GM21619 (cell line): ENCODE measurements around the gene PPP4C.
"Not testable (repeated sequence)": the region's sequence is repeated elsewhere in the genome, so short reads cannot be mapped to it uniquely, and the experiment has no call there.

ENCODE experiments used
- ATAC-seq: cut with Tn5 transposase; IDR thresholded peaks from one replicate; pipeline ENCODE4 v1.9.1; 2021; ENCODE audit not compliant: unreplicated experiment

PPP4C gene

DNA sequence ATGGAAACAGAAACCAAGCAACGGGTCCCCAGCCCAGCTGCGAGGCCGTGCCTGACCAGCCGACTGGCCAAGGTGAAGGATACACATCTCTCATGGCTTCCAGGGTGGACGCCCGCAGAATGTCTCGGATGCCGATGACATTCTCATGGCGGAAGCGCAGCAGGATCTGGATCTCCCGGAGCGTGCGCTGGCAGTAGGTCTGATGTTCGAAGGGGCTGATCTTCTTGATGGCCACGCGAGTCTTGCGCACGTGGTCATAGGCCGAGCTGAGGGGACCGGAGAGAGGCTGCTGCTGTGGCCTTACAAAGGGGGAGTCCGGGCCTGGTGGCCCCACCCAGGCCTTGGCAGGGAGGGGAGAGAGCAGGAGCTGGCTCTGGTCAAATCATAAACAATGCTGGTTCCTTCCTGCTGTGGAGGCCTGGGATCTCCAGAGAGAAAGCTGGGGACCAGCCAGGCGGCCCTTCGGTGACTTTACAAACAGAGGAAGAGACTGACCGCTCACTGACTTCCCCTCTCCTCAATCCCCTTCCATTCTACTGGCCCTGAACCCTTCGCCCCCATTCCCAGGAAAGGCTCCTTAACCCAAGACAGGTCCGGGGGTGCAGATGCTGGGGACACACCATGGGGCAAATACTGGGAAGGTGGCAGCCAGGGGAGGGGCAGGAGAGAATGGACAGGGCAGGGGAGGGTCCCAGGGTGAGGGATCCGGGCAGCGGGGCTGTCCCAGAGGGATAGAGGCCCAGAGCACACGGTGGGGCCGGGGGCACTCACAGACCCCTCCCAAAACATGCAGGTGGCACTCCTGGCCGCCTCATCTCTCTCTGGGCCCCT is 46.2 kb downstream of the PPP4C start:
- no peak for ATAC-seq

DNA sequence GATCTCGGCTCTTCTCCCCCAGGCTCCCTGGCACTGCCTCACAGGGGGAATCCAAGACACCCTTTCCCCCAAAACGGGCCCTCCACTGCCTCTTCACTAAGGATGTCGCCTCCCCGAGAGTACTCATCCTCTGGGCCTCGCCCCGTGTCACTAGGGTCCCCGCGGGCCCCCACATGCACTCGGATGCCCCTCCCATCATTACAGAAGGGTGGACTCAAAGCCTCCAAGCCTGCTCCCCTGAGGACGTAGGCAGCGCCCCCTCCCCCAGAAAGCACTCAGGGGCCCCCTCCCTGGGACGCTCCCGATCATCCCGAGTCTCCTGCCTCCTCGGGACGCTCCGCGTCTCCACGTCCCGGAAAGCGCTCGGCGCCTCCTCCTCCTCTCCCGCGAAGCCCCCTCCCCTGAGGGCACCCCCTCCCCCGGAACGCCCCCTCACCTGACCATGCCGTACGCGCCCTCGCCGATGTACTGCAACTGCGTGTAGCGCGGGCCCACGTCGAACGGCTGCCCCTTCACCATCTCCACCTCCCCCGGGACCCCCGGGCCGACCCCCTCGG is 46.9 kb downstream of the PPP4C start:
- peak; percentile 12 for ATAC-seq

DNA sequence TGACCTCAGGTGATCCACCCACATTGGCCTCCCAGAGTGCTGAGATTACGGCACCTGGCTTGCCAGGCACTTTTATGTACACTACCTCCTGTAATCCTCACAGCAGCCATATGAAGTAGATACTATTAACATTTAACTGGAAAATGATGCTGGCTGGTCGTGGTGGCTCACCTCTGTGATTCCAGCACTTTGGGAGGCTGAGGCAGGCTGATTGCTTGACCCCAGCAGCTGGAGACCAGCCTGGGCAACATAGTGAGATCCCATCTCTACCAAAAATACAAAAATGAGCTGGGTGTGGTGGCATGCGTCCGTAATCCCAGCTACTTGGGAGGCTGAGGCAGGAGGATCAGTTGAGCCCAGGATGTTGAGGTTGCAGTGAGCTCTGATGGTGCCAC is 49.2 kb downstream of the PPP4C start:
- ATAC-seq, result no peak

DNA sequence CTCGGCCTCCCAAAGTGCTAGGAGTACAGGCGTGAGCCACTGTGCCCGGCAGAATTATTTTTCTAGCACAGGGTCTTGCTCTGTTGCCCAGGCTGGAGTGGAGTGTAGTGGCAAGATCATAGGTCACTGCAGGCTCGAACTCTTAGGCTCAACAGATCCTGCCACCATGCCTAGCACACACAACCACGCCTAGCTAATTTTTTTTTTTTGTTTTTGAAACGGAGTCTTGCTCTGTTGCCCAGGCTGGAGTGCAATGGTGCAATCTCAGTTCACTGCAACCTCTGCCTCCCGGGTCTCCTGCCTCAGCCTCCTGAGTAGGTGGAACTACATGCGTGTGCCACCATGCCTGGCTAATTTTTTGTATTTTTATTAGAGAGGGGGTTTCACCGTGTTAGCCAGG is 49.9 kb downstream of the PPP4C start:
- ATAC-seq, result not testable (repeated sequence)

DNA sequence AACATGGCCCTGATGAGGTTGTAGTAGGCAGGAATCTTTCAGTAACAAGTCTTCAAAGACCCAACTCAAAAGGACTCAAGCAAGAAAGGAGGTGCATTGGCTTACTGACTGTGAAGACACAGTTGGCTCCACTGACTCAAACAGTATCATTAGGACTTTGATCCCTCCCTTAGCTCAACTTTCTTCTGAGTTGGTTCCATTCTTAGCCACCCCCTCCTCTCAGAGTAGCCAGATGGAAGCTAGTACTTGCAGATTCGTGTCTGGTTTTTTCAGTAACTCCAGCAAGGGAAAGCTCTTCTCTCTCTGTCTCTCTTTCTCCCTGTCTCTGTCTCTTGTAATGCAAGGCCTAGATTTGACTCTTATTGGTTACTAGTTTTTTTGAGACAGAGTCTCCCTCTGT is 52.2 kb downstream of the PPP4C start:
- no peak for ATAC-seq

DNA sequence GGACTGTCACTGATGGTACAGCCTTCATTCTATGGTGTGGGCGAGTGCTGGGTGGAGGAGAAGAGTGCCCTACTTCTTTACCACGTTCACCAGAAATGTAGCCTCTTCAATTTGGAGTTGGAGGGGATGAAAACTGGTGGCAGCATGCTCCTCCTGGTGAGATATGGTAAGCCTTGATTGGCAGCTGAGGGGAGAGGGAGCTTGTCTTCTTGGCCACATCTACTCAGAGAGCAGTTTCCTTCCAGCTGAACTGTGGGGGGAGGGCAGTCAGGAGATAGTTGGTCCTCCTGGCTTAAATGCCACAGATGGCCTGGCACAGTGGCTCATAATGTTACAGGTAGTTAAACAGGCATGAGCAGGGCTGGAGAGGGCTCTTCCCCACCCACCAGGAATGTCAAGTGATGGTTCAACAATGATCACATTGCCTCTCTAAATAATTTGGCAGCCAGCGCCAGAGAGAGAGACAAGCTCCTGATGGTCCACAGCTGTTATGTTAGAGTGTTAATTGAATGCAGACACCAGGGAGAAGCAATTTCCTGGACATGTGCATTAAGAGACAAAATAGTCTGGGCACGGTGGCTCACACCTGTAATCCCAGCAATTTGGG is 56.2 kb downstream of the PPP4C start:
- ATAC-seq, result no peak

DNA sequence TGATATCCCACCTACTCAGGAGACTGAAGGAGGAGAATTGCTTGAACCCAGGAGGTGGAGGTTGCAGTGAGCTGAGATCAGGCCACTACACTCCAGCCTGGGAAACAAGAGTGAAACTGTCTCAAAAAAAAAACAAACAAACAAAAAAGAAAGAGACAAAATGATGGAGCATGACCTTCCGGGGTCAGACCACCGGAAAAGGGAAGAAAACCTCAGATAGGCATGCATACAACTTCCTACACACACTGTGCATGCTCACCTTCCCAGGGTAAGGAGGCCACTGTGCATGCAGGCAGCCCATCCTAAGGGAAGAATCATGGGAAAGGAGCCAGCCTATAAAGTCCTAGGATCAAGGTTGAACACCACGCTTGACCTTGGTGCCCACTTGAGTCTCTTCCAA is 56.8 kb downstream of the PPP4C start:
- ATAC-seq, result no peak
